ENCODE measurements around the gene E2F4. TPM values are rescaled to one million over a fixed set of nuclear protein-coding genes. Genes with fewer than 3 reads are reported as not detected.

The E2F4 gene
- total and polyA plus RNA-seq, 10 of the 15 experiments (the other 5 are each of a cell fraction or from before 2014, with no cell fraction given): 11.7 to 132 (median 95.9) TPM

DNA sequence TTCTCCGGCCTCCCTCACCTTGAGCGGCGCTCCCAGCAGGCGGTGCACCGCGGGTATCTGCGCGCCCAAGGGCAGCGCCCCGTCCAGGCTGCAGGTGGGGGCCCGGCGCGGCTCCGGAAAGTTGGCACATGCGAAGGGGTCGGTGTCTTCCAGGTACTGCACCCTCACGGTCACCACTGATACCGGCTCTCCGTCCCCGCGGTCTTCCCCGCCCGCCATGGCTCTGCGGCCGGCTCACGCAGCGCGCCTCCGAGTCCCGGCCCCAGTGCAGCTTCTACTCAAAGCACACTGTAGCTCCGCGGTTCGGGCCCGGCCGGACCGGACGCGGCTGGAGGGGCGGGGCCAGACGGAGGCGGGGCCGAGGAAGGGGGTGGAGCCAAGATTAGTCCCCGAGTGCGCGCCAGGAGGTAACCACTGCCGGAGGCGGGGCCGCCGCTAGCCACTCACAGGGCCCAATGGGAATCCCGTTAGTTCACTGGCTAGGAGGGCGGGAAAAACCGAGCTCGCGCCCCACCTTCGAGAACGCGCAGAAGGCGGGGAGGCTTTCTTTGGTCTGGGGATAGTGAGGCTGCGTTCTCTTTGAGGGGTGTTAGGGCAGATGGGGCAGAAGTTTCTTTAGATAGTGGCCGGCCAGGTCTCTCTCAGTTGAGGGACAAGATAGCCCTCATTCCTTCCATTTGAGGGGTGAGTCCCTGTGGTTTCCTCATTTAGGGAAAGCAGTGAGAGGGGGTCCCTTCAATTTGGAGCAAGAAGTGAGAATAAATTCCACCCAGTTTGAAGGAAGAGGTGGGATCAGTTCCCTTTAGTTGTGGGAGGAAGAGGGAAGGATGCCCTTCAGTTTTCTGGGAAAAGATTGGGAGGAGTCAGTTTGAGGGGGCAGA, 55.5 kb downstream of the E2F4 start, which contains the start of gene FHOD1:
Gene FHOD1 (minus strand): TSS at position 290 of the 881 bp plus-strand sequence. CDS start 71 bp downstream, at position 219.
- Histone ChIP-seq H3K4me3 (peak within 1 kb of the TSS; percentile 97), H3K4me1 (ENCODE audit: control insufficient read depth, insufficient read depth, low read length) (peaks cover 33% of the 10 kb centered on the region), H3K36me3 (ENCODE audit: control insufficient read depth in 2 of 2, insufficient read depth in 2 of 2, low read length in 1 of 2) (no peaks in the 10 kb centered on the region), H3K27me3 (replicated peaks in 1 of 2; ENCODE audit: control insufficient read depth in 2 of 2, insufficient read depth in 2 of 2, low read length in 1 of 2) (no peaks in the 10 kb centered on the region; a peak in 1 of 4 replicates), H2AFZ (ENCODE audit: control insufficient read depth, low read depth, low read length) (peak within 1 kb of the TSS; percentile 83), H3K4me2 (ENCODE audit: control insufficient read depth, insufficient read depth) (peak within 1 kb of the TSS; percentile 99), H3K79me2 (ENCODE audit: control insufficient read depth, insufficient read depth, low read length) (peaks cover 29% of the 10 kb centered on the region), H3K9ac (ENCODE audit: control insufficient read depth, insufficient read depth, low read length) (peak within 1 kb of the TSS; percentile 82), H3K27ac (ENCODE audit: control insufficient read depth, insufficient read depth) (peak within 1 kb of the TSS; percentile 98), H4K20me1 (ENCODE audit: control insufficient read depth, insufficient read depth) (no peaks in the 10 kb centered on the region), H3K9me3 (replicated peaks; ENCODE audit: control insufficient read depth, insufficient read depth, low read length) (no peaks in the 10 kb centered on the region)
- SMC1A ChIA-PET (ENCODE audit: uncharacterized antibody, unreplicated experiment): interaction anchor here (0.8 to 4.1 kb wide), 8 partner anchors 10 to 267 kb away, joined by 3 to 21 read pairs (median 4); partner anchors contain the start of gene TMEM208
- BruUV-seq (replicated peaks): no TSS peak
- 0% methylated on average over 51 of the region's 60 CpGs for whole genome bisulfite sequencing (ENCODE audit: insufficient coverage, insufficient replicate concordance, low lambda C conversion rate, missing lambda C conversion rate)
- RAD21 ChIA-PET (ENCODE audit: unreplicated experiment): interaction anchor here (0.6 to 2.4 kb wide), 13 partner anchors 13 to 230 kb away, joined by 3 to 23 read pairs (median 6); partner anchors contain the start of genes E2F4, FBXL8, NOL3 and TMEM208
- in situ Hi-C loops (cut with MboI) (no loop called here), intact Hi-C loops (cut with micrococcal nuclease; ENCODE audit: unreplicated experiment) (loop anchor here (1.0 to 2.0 kb wide), 3 partner anchors 20 to 63 kb away; partner anchors contain the start of genes E2F4 and TMEM208)
- CTCF ChIA-PET: interaction anchor here (0.7 to 4.9 kb wide), 11 partner anchors 13 to 115 kb away, joined by 3 to 29 read pairs (median 4); partner anchors contain the start of genes ELMO3 and TMEM208
- peak; percentile 89 for FAIRE-seq
- DNase-seq (ENCODE audit: low read depth, low spot score): peak; percentile 80
- POLR2A ChIA-PET: interaction anchor here (0.6 to 8.0 kb wide), 9 partner anchors 21 to 219 kb away, joined by 3 to 100 read pairs (median 4); partner anchors contain the start of genes FBXL8, KCTD19, LRRC36 and NOL3
- peak; percentile 66 for ATAC-seq
- TF ChIP-seq TCF12 (IDR thresholded peaks at IDR 0.05; ENCODE audit: low read depth, low read length) (0 out of 2 replicates have a peak, but pooled peaks have one; percentile 3), NR2F1 (conservative IDR thresholded peaks at IDR 0.05) (0 out of 2 replicates have a peak, but pooled peaks have one; percentile 9), MEF2B (IDR thresholded peaks at IDR 0.05; ENCODE audit: partially characterized antibody, poor library complexity, severe bottlenecking) (no peak), TCF3 (IDR thresholded peaks at IDR 0.05; ENCODE audit: borderline replicate concordance, insufficient read depth, low read depth, low read length) (0 out of 2 replicates have a peak, but pooled peaks have one; percentile 13), IKZF1 (conservative IDR thresholded peaks at IDR 0.05) (peak; percentile 39), SIX5 (IDR thresholded peaks at IDR 0.05; ENCODE audit: low read depth, low read length, severe bottlenecking) (no peak), MYB (IDR thresholded peaks at IDR 0.05; ENCODE audit: borderline replicate concordance, low read depth, low read length) (no peak), SMAD1 (IDR thresholded peaks at IDR 0.05; ENCODE audit: low read depth, partially characterized antibody) (no peak), E2F8 (IDR thresholded peaks at IDR 0.05; ENCODE audit: low read depth, partially characterized antibody) (peak; percentile 90), YBX1 (IDR thresholded peaks at IDR 0.05) (no peak), KAT2A (conservative IDR thresholded peaks at IDR 0.05; ENCODE audit: control insufficient read depth, low read depth, low read length) (no peak), TARDBP (IDR thresholded peaks at IDR 0.05; ENCODE audit: borderline replicate concordance) (0 out of 2 replicates have a peak, but pooled peaks have one; percentile 10), HDAC6 (IDR thresholded peaks at IDR 0.05; ENCODE audit: unreplicated experiment) (no peak), BCLAF1 (IDR thresholded peaks at IDR 0.05) (no peak), SMC3 (IDR thresholded peaks at IDR 0.05; ENCODE audit: borderline replicate concordance, low read length) (no peak)
